Osteocyte (in vitro differentiated cells): Measurements from ENCODE around the gene CD207. TPM values are rescaled to one million over a fixed set of nuclear protein-coding genes. Genes with fewer than 3 reads are reported as not detected.
A peak's percentile ranks its signal among the peaks of the same experiment; 100 is the strongest.
"Not testable (repeated sequence)": the region's sequence is repeated elsewhere in the genome, so short reads cannot be mapped to it uniquely, and the experiment has no call there.

ENCODE experiments used
- DNase-seq: peaks from one replicate; pipeline ENCODE4 v3.0.0; 2021; ENCODE audit warnings: mixed read lengths; ENCODE audit not compliant: unreplicated experiment; ENCODE audit errors: extremely low spot score
- H3K27ac Mint-ChIP-seq: one replicate; pipeline ENCODE4 v1.8.0; 2021; ENCODE audit warnings: mild to moderate bottlenecking, mixed read lengths; ENCODE audit not compliant: unreplicated experiment
- H3K27me3 Mint-ChIP-seq: one replicate; pipeline ENCODE4 v1.8.0; 2021; ENCODE audit warnings: mixed read lengths; ENCODE audit not compliant: unreplicated experiment
- H3K36me3 Mint-ChIP-seq: one replicate; pipeline ENCODE4 v1.8.0; 2021; ENCODE audit warnings: mixed read lengths; ENCODE audit not compliant: unreplicated experiment
- H3K4me1 Mint-ChIP-seq: one replicate; pipeline ENCODE4 v1.8.0; 2021; ENCODE audit warnings: mixed read lengths; ENCODE audit not compliant: unreplicated experiment
- H3K4me3 Mint-ChIP-seq: one replicate; pipeline ENCODE4 v1.8.0; 2021; ENCODE audit warnings: mild to moderate bottlenecking, moderate library complexity, mixed read lengths; ENCODE audit not compliant: unreplicated experiment
- H3K9me3 Mint-ChIP-seq: one replicate; pipeline ENCODE4 v1.8.0; 2021; ENCODE audit warnings: mixed read lengths; ENCODE audit not compliant: unreplicated experiment
- long read RNA-seq: library from polyadenylated mRNA; unstranded; transcript quantifications from one replicate; pipeline ENCODE4 v2.0.0, GENCODE V29; 2021
- total RNA-seq: library from RNA; stranded (reverse); gene quantifications from 2 replicates; pipeline ENCODE4 v1.2.1, GENCODE V29; 2021
- TF ChIP-seq, protein P1 (sequence below): fragments of 200-600 bp; sonication (generic); IDR thresholded peaks from 2 replicates; pipeline ENCODE4 v1.5.0; 2021; ENCODE audit warnings: antibody characterized with exemption, mild to moderate bottlenecking, moderate library complexity

The CD207 gene
- not detected in 2 replicates for total RNA-seq
- long read RNA-seq: 0 reads

DNA sequence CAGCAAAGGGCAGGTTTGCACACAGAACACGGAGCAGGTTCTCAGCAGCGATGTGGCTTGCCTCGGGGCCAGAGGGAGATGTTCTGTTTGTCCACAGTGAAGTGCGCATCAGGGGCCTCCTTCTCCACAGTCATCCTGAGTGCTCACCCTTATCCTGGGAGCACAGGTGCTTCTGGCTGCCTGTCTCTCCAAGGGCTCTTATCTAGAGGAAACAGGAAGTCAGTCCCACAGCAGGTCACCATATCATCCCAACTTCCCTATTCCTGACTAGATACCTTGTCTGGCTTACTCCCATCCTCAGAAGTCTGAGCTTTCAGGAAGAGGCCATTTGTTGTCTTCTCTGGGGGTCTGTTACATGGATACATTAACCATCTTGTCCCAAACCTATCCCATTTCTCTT, at the start of gene CD207:
Gene CD207, minus strand, starts transcription at position 174 of the 400 bp plus-strand sequence. Its CDS starts 40 bp downstream, at position 134.
- peaks cover 11% of the 10 kb centered on the region for H3K27me3 Mint-ChIP-seq
- no peak within 1 kb of the TSS for H3K4me3 Mint-ChIP-seq
- DNase-seq: no peak
- TF ChIP-seq, protein P1, sequence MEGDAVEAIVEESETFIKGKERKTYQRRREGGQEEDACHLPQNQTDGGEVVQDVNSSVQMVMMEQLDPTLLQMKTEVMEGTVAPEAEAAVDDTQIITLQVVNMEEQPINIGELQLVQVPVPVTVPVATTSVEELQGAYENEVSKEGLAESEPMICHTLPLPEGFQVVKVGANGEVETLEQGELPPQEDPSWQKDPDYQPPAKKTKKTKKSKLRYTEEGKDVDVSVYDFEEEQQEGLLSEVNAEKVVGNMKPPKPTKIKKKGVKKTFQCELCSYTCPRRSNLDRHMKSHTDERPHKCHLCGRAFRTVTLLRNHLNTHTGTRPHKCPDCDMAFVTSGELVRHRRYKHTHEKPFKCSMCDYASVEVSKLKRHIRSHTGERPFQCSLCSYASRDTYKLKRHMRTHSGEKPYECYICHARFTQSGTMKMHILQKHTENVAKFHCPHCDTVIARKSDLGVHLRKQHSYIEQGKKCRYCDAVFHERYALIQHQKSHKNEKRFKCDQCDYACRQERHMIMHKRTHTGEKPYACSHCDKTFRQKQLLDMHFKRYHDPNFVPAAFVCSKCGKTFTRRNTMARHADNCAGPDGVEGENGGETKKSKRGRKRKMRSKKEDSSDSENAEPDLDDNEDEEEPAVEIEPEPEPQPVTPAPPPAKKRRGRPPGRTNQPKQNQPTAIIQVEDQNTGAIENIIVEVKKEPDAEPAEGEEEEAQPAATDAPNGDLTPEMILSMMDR: no peak
- H3K27ac Mint-ChIP-seq: no peak within 1 kb of the TSS
- H3K36me3 Mint-ChIP-seq: no peaks in the 10 kb centered on the region
- no peaks in the 10 kb centered on the region for H3K9me3 Mint-ChIP-seq
- no peaks in the 10 kb centered on the region for H3K4me1 Mint-ChIP-seq

DNA sequence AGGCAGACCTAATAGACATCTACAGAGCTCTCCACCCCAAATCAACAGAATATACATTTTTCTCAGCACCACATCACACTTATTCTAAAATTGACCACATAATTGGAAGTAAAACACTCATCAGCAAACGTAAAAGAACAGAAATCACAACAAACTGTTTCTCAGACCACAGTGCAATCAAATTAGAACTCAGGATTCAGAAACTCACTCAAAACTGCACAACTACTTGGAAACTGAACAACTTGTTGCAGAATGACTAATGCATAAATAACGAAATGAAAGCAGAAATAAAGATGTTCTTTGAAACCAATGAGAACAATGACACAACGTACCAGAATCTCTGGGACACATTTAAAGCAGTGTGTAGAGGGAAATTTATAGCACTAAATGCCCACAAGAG, 42.9 kb upstream of the CD207 start:
- not testable (repeated sequence) for H3K9me3 Mint-ChIP-seq, H3K36me3 Mint-ChIP-seq, H3K27ac Mint-ChIP-seq, H3K4me1 Mint-ChIP-seq, DNase-seq, H3K4me3 Mint-ChIP-seq
- peaks cover 92% of the 10 kb centered on the region for H3K27me3 Mint-ChIP-seq

DNA sequence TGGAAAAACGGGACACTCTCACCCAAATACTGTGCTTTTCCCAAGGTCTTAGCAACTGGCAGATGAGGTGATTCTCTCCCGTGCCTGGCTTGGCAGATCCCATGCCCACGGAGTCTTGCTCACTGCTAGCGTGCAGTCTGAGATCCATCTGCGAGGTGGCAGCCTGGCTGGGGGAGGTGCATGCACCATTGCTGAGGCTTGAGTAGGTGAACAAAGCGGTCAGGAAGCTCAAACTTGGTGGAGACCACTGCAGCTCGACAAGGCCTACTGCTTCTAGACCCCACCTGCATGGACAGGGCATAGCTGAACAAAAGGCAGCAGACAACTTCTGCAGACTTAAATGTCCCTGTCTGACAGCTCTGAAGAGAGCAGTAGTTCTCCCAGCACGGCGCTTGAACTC, 40.5 kb upstream of the CD207 start:
- not testable (repeated sequence) for H3K36me3 Mint-ChIP-seq, H3K27ac Mint-ChIP-seq, H3K4me1 Mint-ChIP-seq, DNase-seq, H3K9me3 Mint-ChIP-seq, H3K4me3 Mint-ChIP-seq
- H3K27me3 Mint-ChIP-seq: peaks cover 83% of the 10 kb centered on the region

DNA sequence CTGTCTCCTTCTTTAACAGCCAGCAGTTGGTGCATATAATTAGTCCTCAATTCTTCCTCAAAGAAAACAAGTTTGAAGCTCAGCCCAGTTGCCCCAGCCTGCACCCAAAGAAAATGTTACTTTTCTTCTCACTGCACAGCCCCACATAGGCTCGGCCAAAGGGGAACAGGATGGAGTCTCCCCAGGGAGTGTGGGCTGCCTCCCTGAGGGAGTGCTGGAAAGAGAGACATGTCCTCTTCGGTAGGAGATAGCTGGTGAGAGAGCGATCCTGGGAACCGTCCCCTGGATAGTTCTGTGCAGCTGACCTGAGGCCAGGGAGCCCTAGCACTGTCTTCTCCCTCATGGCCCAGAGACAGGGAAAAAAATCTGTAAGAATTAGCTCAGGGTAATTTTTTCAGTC, 37.9 kb upstream of the CD207 start:
- TF ChIP-seq, protein P1: no peak
- H3K27ac Mint-ChIP-seq: no peak overlapping the region
- no peak for DNase-seq
- peaks cover 5% of the 10 kb centered on the region for H3K4me1 Mint-ChIP-seq
- H3K27me3 Mint-ChIP-seq: peaks cover 60% of the 10 kb centered on the region
- no peaks in the 10 kb centered on the region for H3K9me3 Mint-ChIP-seq
- peaks cover 4% of the 10 kb centered on the region for H3K36me3 Mint-ChIP-seq
- H3K4me3 Mint-ChIP-seq: no peak overlapping the region

DNA sequence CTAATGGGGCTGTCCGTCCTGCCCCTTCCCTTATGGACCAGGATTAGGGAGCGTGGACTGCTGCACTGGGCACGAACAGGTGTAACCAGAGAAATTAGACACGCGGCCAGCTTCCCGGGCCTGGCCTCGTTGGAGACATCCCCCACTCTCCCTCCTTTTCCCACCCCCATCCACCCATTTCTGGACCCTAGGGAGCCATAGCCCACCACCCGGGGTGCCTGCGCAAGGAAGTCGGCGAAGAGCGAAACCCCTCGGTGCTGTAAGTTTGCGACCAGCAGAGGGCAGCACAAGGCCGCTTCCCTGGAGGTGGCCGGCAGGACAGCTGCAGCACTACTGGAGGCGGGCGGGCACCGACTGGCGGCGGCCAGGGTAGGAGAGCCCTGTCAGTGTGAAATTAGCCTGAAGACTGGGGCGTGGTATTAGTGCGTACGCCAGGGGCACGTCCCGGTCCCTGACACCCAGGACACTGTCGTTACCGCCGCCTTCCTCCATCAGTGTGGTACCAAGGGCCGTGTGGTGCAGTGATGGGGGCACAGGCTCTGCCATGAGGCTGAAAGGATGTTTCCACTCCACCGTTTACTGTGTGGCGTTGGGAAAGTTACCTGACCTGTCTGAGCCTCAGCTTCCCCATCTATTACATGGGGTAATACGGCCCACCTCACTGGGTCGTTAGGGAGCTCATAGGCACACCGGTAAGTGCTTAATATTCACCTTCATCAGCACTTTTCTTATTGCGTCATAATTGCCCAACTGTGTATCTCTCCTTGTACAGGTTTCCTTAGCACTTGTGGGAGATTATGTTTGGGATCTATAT, 36.0 kb upstream of the CD207 start:
- H3K27ac Mint-ChIP-seq: no peak overlapping the region
- no peaks in the 10 kb centered on the region for H3K9me3 Mint-ChIP-seq
- peaks cover 5% of the 10 kb centered on the region for H3K4me1 Mint-ChIP-seq
- TF ChIP-seq, protein P1: peak; percentile 94
- peaks cover 48% of the 10 kb centered on the region for H3K27me3 Mint-ChIP-seq
- peak; percentile 96 for DNase-seq
- no peaks in the 10 kb centered on the region for H3K36me3 Mint-ChIP-seq
- H3K4me3 Mint-ChIP-seq: no peak overlapping the region

DNA sequence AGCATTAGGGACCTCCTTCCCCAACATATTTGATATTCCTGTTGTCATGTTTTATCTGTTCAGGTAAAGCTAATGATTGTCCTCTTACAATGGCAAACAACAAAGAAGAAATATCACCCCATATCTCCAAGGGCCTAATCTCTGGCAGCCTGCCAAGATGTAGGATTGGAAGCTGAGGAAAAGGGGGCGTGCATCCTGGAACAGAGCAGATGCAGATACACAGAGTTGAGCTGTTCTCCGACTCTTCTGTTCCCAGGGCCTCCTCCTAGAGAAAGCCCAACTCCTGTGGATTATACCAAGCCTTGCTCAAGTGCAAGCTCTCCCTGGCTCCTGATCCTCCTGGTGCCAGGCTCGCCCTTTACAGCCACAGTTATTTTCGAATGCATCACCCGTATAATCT, 35.2 kb upstream of the CD207 start:
- H3K4me1 Mint-ChIP-seq: peaks cover 5% of the 10 kb centered on the region
- no peak overlapping the region for H3K27ac Mint-ChIP-seq
- peaks cover 48% of the 10 kb centered on the region for H3K27me3 Mint-ChIP-seq
- TF ChIP-seq, protein P1: no peak
- DNase-seq: no peak
- H3K36me3 Mint-ChIP-seq: no peaks in the 10 kb centered on the region
- H3K9me3 Mint-ChIP-seq: no peaks in the 10 kb centered on the region
- no peak overlapping the region for H3K4me3 Mint-ChIP-seq
